GM21360 (cell line): ENCODE data around the gene FOSL2.

Source experiments
- ATAC-seq: cut with Tn5 transposase; IDR thresholded peaks from one replicate; pipeline ENCODE4 v1.9.1; 2021; ENCODE audit warnings: mild to moderate bottlenecking, moderate library complexity; ENCODE audit not compliant: unreplicated experiment

Gene FOSL2

GRCh38 chr2:28356095-28356911 is 36.4 kb upstream of the FOSL2 start:
- no peak for ATAC-seq

- ATAC-seq = no peak
Measured at GRCh38 chr2:28357055-28357454, 35.6 kb upstream of the FOSL2 start.

GRCh38 chr2:28357948-28358667 is 34.5 kb upstream of the FOSL2 start:
- no peak for ATAC-seq

- peak; percentile 13 for ATAC-seq
Measured at GRCh38 chr2:28358668-28359201, 33.9 kb upstream of the FOSL2 start.

GRCh38 chr2:28359222-28360057 is 33.2 kb upstream of the FOSL2 start:
- ATAC-seq = peak; percentile 47

GRCh38 chr2:28360058-28360717 is 32.5 kb upstream of the FOSL2 start:
- no peak for ATAC-seq

GRCh38 chr2:28360718-28361293 is 31.9 kb upstream of the FOSL2 start:
- no peak for ATAC-seq

- no peak for ATAC-seq
Measured at GRCh38 chr2:28361991-28362710, 30.5 kb upstream of the FOSL2 start.

- ATAC-seq = no peak
Measured at GRCh38 chr2:28362991-28363521, 29.6 kb upstream of the FOSL2 start.

GRCh38 chr2:28363686-28364280 is 28.9 kb upstream of the FOSL2 start:
- no peak for ATAC-seq

GRCh38 chr2:28364610-28365009 is 28.0 kb upstream of the FOSL2 start:
- ATAC-seq = no peak

- ATAC-seq = no peak
Measured at GRCh38 chr2:28365158-28365557, 27.5 kb upstream of the FOSL2 start.

- ATAC-seq = no peak
Measured at GRCh38 chr2:28366149-28366495, 26.5 kb upstream of the FOSL2 start.

- no peak for ATAC-seq
Measured at GRCh38 chr2:28366496-28367282, 26.0 kb upstream of the FOSL2 start.

GRCh38 chr2:28367667-28368356 is 24.8 kb upstream of the FOSL2 start:
- ATAC-seq = no peak

GRCh38 chr2:28368357-28368798 is 24.3 kb upstream of the FOSL2 start:
- ATAC-seq = no peak

- no peak for ATAC-seq
Measured at GRCh38 chr2:28369358-28369757, 23.3 kb upstream of the FOSL2 start.

GRCh38 chr2:28370354-28370753 is 22.3 kb upstream of the FOSL2 start:
- no peak for ATAC-seq
